Measurements from ENCODE around the gene ACSL1.

ACSL1 gene

GRCh38 chr4:184755278-184755677, 70.5 kb downstream of the ACSL1 start:
- TF ChIP-seq, protein P1, sequence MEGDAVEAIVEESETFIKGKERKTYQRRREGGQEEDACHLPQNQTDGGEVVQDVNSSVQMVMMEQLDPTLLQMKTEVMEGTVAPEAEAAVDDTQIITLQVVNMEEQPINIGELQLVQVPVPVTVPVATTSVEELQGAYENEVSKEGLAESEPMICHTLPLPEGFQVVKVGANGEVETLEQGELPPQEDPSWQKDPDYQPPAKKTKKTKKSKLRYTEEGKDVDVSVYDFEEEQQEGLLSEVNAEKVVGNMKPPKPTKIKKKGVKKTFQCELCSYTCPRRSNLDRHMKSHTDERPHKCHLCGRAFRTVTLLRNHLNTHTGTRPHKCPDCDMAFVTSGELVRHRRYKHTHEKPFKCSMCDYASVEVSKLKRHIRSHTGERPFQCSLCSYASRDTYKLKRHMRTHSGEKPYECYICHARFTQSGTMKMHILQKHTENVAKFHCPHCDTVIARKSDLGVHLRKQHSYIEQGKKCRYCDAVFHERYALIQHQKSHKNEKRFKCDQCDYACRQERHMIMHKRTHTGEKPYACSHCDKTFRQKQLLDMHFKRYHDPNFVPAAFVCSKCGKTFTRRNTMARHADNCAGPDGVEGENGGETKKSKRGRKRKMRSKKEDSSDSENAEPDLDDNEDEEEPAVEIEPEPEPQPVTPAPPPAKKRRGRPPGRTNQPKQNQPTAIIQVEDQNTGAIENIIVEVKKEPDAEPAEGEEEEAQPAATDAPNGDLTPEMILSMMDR (conservative IDR thresholded peaks at IDR 0.05), result no peak
- no peak overlapping the region for H3K27ac ChIP-seq

- H3K27ac ChIP-seq, result no peak overlapping the region
- TF ChIP-seq, protein P1 (conservative IDR thresholded peaks at IDR 0.05), result no peak
- TF ChIP-seq ZFX (IDR thresholded peaks at IDR 0.05), result no peak
Observed at GRCh38 chr4:184752496-184753275, 73.1 kb downstream of the ACSL1 start.

- TF ChIP-seq, protein P1 (conservative IDR thresholded peaks at IDR 0.05), result no peak
- no peak for TF ChIP-seq ZFX (IDR thresholded peaks at IDR 0.05)
- H3K27ac ChIP-seq, result peak overlapping the region; percentile 95; the same call in 1 of the 2 replicates
Observed at GRCh38 chr4:184751585-184751956, 74.2 kb downstream of the ACSL1 start.

GRCh38 chr4:184750926-184751584, 74.7 kb downstream of the ACSL1 start:
- H3K27ac ChIP-seq, result peak overlapping the region; percentile 95
- no peak for TF ChIP-seq ZFX (IDR thresholded peaks at IDR 0.05)
- TF ChIP-seq, protein P1 (conservative IDR thresholded peaks at IDR 0.05), result no peak

DNA sequence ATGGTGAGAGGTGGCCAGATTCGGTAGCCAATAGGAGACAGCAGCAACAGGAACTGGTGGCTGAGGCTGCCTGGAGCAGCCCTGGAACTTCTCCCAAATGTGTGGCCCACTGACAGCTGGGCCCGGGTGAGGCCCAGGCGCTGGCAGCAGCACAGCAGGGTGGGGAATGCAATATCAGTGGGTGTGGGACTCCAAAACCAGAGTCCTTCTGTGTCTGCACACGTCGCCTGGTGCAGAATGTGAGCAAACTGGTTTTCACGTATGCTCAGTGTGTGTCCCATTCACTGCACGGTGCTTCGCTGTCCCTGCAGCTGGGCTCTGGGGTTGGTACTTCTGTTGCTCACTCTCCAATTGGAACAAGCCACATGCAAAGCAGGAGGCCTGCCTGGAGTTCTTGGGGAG, 77.5 kb downstream of the ACSL1 start:
- TF ChIP-seq, protein P1 (conservative IDR thresholded peaks at IDR 0.05), result no peak
- no peak for TF ChIP-seq ZFX (IDR thresholded peaks at IDR 0.05)
- peak overlapping the region; percentile 95 for H3K27ac ChIP-seq

DNA sequence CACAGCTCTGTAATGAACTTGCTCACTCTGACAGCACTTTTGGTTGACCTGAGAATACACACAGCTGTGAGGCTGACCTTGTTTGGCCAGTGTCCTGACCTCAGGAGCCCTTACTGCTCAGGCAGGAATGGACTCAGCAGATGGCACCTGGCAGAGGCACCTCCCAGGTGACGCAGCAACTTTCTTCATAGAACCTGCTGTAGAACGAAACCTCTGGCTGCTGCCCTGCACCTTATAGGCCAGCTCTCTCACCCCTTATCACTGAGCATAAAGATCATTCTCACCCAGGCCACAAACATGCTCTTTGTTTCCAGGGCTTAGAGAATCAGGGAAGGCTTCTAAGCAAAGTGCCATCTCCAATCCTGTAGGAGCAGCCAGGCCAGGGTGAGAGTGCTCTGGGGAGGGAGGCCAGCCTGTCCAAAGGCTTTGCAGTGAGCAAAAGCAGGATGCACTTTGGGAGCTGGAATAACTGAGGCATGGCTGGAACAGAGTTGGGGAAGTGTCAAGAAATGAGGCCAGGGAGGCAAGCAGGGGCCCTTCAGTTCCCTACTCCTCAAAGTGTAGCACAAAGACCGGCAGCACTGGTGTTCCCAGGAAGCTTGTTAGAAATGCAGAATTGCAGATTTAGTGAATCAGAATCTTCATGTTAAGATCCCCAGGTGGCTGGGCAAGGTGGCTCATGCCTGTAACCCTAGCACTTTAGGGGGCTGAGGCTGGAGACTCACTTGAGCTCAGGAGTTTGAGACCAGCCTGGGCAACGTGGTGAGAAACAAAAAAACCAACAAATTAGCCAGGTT, 78.5 kb downstream of the ACSL1 start:
- no peak for TF ChIP-seq ZFX (IDR thresholded peaks at IDR 0.05)
- TF ChIP-seq, protein P1 (conservative IDR thresholded peaks at IDR 0.05), result no peak
- H3K27ac ChIP-seq, result peak overlapping the region; percentile 95
